Stimulated activated naive CD8-positive, alpha-beta T cell treated with anti-CD3 and anti-CD28 coated beads, Interleukin-15, Interleukin-2, amounts not matched to agents 100 ng/mL and 50 ng/mL, for 24 hours (primary cell): ENCODE data around the gene NXPE4.
"Not testable (repeated sequence)": the region's sequence is repeated elsewhere in the genome, so short reads cannot be mapped to it uniquely, and the experiment has no call there.

Experiments used
- H3K27ac Mint-ChIP-seq: one replicate; pipeline ENCODE4 v1.8.0; 2021; ENCODE audit warnings: mild to moderate bottlenecking, mixed read lengths
- H3K27me3 Mint-ChIP-seq: one replicate; pipeline ENCODE4 v1.8.0; 2021; ENCODE audit warnings: mixed read lengths
- H3K36me3 Mint-ChIP-seq: one replicate; pipeline ENCODE4 v1.8.0; 2021; ENCODE audit warnings: low read depth, mixed read lengths
- H3K4me1 Mint-ChIP-seq: one replicate; pipeline ENCODE4 v1.8.0; 2021; ENCODE audit warnings: low read depth, mixed read lengths
- H3K4me3 Mint-ChIP-seq: one replicate; pipeline ENCODE4 v1.8.0; 2021; ENCODE audit warnings: mild to moderate bottlenecking, mixed read lengths
- H3K9me3 Mint-ChIP-seq: one replicate; pipeline ENCODE4 v1.8.0; 2021; ENCODE audit warnings: mixed read lengths

NXPE4 gene

GRCh38 chr11:114595571-114595970 is at the start of gene NXPE4:
NXPE4 (minus strand) TSS chr11:114595786; CDS start chr11:114594759, 1,027 bp downstream.
- no peak within 1 kb of the TSS for H3K4me3 Mint-ChIP-seq
- no peaks in the 10 kb centered on the region for H3K36me3 Mint-ChIP-seq
- no peaks in the 10 kb centered on the region for H3K4me1 Mint-ChIP-seq
- H3K27ac Mint-ChIP-seq: no peak within 1 kb of the TSS
- peaks cover 16% of the 10 kb centered on the region for H3K27me3 Mint-ChIP-seq
- no peaks in the 10 kb centered on the region for H3K9me3 Mint-ChIP-seq

GRCh38 chr11:114639440-114639839 is 43.9 kb upstream of the NXPE4 start:
- H3K27me3 Mint-ChIP-seq, H3K4me1 Mint-ChIP-seq, H3K36me3 Mint-ChIP-seq, H3K4me3 Mint-ChIP-seq, H3K9me3 Mint-ChIP-seq, H3K27ac Mint-ChIP-seq: not testable (repeated sequence)

- not testable (repeated sequence) for H3K9me3 Mint-ChIP-seq, H3K36me3 Mint-ChIP-seq, H3K4me3 Mint-ChIP-seq, H3K27me3 Mint-ChIP-seq, H3K27ac Mint-ChIP-seq, H3K4me1 Mint-ChIP-seq
These were observed 35.9 kb upstream of the NXPE4 start for GRCh38 chr11:114631445-114631965.

GRCh38 chr11:114625294-114625693 is 29.7 kb upstream of the NXPE4 start:
- H3K27ac Mint-ChIP-seq: no peak overlapping the region
- H3K36me3 Mint-ChIP-seq: no peaks in the 10 kb centered on the region
- no peak overlapping the region for H3K4me3 Mint-ChIP-seq
- H3K27me3 Mint-ChIP-seq: no peaks in the 10 kb centered on the region
- no peaks in the 10 kb centered on the region for H3K4me1 Mint-ChIP-seq
- no peaks in the 10 kb centered on the region for H3K9me3 Mint-ChIP-seq

GRCh38 chr11:114624455-114625207 is 29.0 kb upstream of the NXPE4 start:
- no peaks in the 10 kb centered on the region for H3K36me3 Mint-ChIP-seq
- no peaks in the 10 kb centered on the region for H3K27me3 Mint-ChIP-seq
- H3K4me1 Mint-ChIP-seq: no peaks in the 10 kb centered on the region
- H3K4me3 Mint-ChIP-seq: no peak overlapping the region
- no peaks in the 10 kb centered on the region for H3K9me3 Mint-ChIP-seq
- H3K27ac Mint-ChIP-seq: no peak overlapping the region

- H3K36me3 Mint-ChIP-seq: no peaks in the 10 kb centered on the region
These were observed 28.1 kb upstream of the NXPE4 start for GRCh38 chr11:114623720-114624119.

GRCh38 chr11:114622858-114623257 is 27.3 kb upstream of the NXPE4 start:
- no peaks in the 10 kb centered on the region for H3K4me1 Mint-ChIP-seq
- H3K27ac Mint-ChIP-seq: no peak overlapping the region
- no peaks in the 10 kb centered on the region for H3K9me3 Mint-ChIP-seq
- H3K27me3 Mint-ChIP-seq: no peaks in the 10 kb centered on the region
- no peak overlapping the region for H3K4me3 Mint-ChIP-seq
- no peaks in the 10 kb centered on the region for H3K36me3 Mint-ChIP-seq

More at GRCh38 chr11:114623720-114624119, 28.1 kb upstream of the NXPE4 start:
- Mint-ChIP-seq H3K9me3 (no peaks in the 10 kb centered on the region), H3K27me3 (no peaks in the 10 kb centered on the region), H3K4me1 (no peaks in the 10 kb centered on the region), H3K27ac (no peak overlapping the region), H3K4me3 (no peak overlapping the region)

GRCh38 chr11:114621950-114622809 is 26.6 kb upstream of the NXPE4 start:
- Mint-ChIP-seq H3K36me3 (no peaks in the 10 kb centered on the region), H3K9me3 (no peaks in the 10 kb centered on the region), H3K4me3 (no peak overlapping the region), H3K27ac (no peak overlapping the region), H3K27me3 (no peaks in the 10 kb centered on the region), H3K4me1 (no peaks in the 10 kb centered on the region)

- H3K27me3 Mint-ChIP-seq: no peaks in the 10 kb centered on the region
- no peaks in the 10 kb centered on the region for H3K9me3 Mint-ChIP-seq
- no peak overlapping the region for H3K27ac Mint-ChIP-seq
- H3K4me1 Mint-ChIP-seq: no peaks in the 10 kb centered on the region
- no peaks in the 10 kb centered on the region for H3K36me3 Mint-ChIP-seq
- H3K4me3 Mint-ChIP-seq: no peak overlapping the region
These were observed 25.5 kb upstream of the NXPE4 start for GRCh38 chr11:114621072-114621471.

- Mint-ChIP-seq H3K4me3 (no peak overlapping the region), H3K4me1 (no peaks in the 10 kb centered on the region), H3K36me3 (no peaks in the 10 kb centered on the region), H3K9me3 (no peaks in the 10 kb centered on the region), H3K27ac (no peak overlapping the region), H3K27me3 (no peaks in the 10 kb centered on the region)
These were observed 24.1 kb upstream of the NXPE4 start for GRCh38 chr11:114619659-114620173.

- Mint-ChIP-seq H3K36me3 (no peaks in the 10 kb centered on the region), H3K4me3 (no peak overlapping the region), H3K27ac (no peak overlapping the region), H3K27me3 (no peaks in the 10 kb centered on the region), H3K9me3 (no peaks in the 10 kb centered on the region), H3K4me1 (no peaks in the 10 kb centered on the region)
These were observed 22.6 kb upstream of the NXPE4 start for GRCh38 chr11:114618139-114618538.

GRCh38 chr11:114617157-114618124 is 21.9 kb upstream of the NXPE4 start:
- no peak overlapping the region for H3K27ac Mint-ChIP-seq
- no peaks in the 10 kb centered on the region for H3K4me1 Mint-ChIP-seq
- no peak overlapping the region for H3K4me3 Mint-ChIP-seq
- H3K27me3 Mint-ChIP-seq: no peaks in the 10 kb centered on the region
- no peaks in the 10 kb centered on the region for H3K36me3 Mint-ChIP-seq
- H3K9me3 Mint-ChIP-seq: no peaks in the 10 kb centered on the region

GRCh38 chr11:114616516-114616915 is 20.9 kb upstream of the NXPE4 start:
- Mint-ChIP-seq H3K27me3 (no peaks in the 10 kb centered on the region), H3K27ac (no peak overlapping the region), H3K4me1 (no peaks in the 10 kb centered on the region), H3K36me3 (no peaks in the 10 kb centered on the region), H3K9me3 (no peaks in the 10 kb centered on the region), H3K4me3 (no peak overlapping the region)
